Left ventricle myocardium superior (tissue), 1 donor: ENCODE measurements around the gene UBXN2A. TPM values are rescaled to one million over a fixed set of nuclear protein-coding genes. Genes with fewer than 3 reads are reported as not detected.
"Not testable (repeated sequence)": the region's sequence is repeated elsewhere in the genome, so short reads cannot be mapped to it uniquely, and the experiment has no call there.

Source experiments
- ATAC-seq: fragments of 200-7000 bp; cut with Tn5 transposase; one replicate; pipeline ENCODE4 v1.9.1; 2020; ENCODE audit warnings: mild to moderate bottlenecking, moderate library complexity
- DNase-seq: peaks from one replicate; pipeline ENCODE4 v3.0.0-alpha.2; 2020
- intact Hi-C: fragments of 100-400 bp; cut with micrococcal nuclease; formaldehyde crosslinking; loops from one replicate; pipeline ENCODE4 v1.11.0; 2022
- total RNA-seq: library from RNA; stranded (reverse); fragmentation: NEBNext Ultra II Directional; extraction: Animal tissue kit (Norgen Biotek cat#: 25700); gene quantifications from one replicate; pipeline ENCODE4 v1.2.1, GENCODE V29; 2021
- donor health status: DM: no; HTN: yes; CAD: no; lungs with severe emphysema.

UBXN2A gene
- total RNA-seq, 1 donor from 2014 or later = 20.5 TPM

GRCh38 chr2:24024996-24025663 lies 84.9 kb downstream of the UBXN2A start:
- DNase-seq (no peak), ATAC-seq (no peak)
- intact Hi-C loops = no loop called here

- intact Hi-C loops = no loop called here
- ATAC-seq = no peak
- no peak for DNase-seq
These were observed 86.0 kb downstream of the UBXN2A start for GRCh38 chr2:24026233-24026632.

GRCh38 chr2:24038786-24039499 lies 98.7 kb downstream of the UBXN2A start:
- DNase-seq (no peak), ATAC-seq (no peak)
- intact Hi-C loops = no loop called here

- intact Hi-C loops = no loop called here
- ATAC-seq (no peak), DNase-seq (no peak)
These were observed 100.2 kb downstream of the UBXN2A start for GRCh38 chr2:24040511-24040910.

GRCh38 chr2:24043133-24043532 lies 102.9 kb downstream of the UBXN2A start:
- DNase-seq, ATAC-seq, intact Hi-C loops: not testable (repeated sequence)

GRCh38 chr2:24045511-24046508 lies 105.5 kb downstream of the UBXN2A start:
- ATAC-seq = no peak
- intact Hi-C loops = no loop called here
- DNase-seq = no peak

GRCh38 chr2:24046599-24046929 lies 106.3 kb downstream of the UBXN2A start:
- intact Hi-C loops = no loop called here
- no peak for ATAC-seq

GRCh38 chr2:24046930-24047702 lies 106.9 kb downstream of the UBXN2A start, which contains the start of gene WDCP:
WDCP (minus strand) TSS chr2:24047391; CDS start chr2:24039494, 7,897 bp downstream.
- ATAC-seq = peak; percentile 99

More at GRCh38 chr2:24046599-24046929, 106.3 kb downstream of the UBXN2A start:
- no peak for DNase-seq

GRCh38 chr2:24047703-24048033 lies 107.4 kb downstream of the UBXN2A start:
- no peak for ATAC-seq
- intact Hi-C loops = no loop called here

More at GRCh38 chr2:24046930-24047702, 106.9 kb downstream of the UBXN2A start, which contains the start of gene WDCP:
- intact Hi-C loops = no loop called here
- DNase-seq = peak; percentile 94

GRCh38 chr2:24048769-24049484 lies 108.7 kb downstream of the UBXN2A start:
- intact Hi-C loops = no loop called here
- ATAC-seq (no peak), DNase-seq (no peak)

More at GRCh38 chr2:24047703-24048033, 107.4 kb downstream of the UBXN2A start:
- DNase-seq = no peak

GRCh38 chr2:24049485-24050021 lies 109.3 kb downstream of the UBXN2A start, which contains the start of gene FKBP1B:
FKBP1B (plus strand) TSS chr2:24049741; CDS start chr2:24049850, 109 bp downstream.
- intact Hi-C loops = no loop called here
- peak; percentile 63 for ATAC-seq
- DNase-seq = peak; percentile 75

- intact Hi-C loops = no loop called here
- DNase-seq = peak; percentile 54
- peak; percentile 16 for ATAC-seq
These were observed 110.0 kb downstream of the UBXN2A start for GRCh38 chr2:24050041-24050979.

- ATAC-seq = no peak
- no peak for DNase-seq
These were observed 111.6 kb downstream of the UBXN2A start for GRCh38 chr2:24051833-24052232.

GRCh38 chr2:24052951-24053350 lies 112.7 kb downstream of the UBXN2A start:
- no peak for ATAC-seq
- intact Hi-C loops = no loop called here
- DNase-seq = no peak

More at GRCh38 chr2:24051833-24052232, 111.6 kb downstream of the UBXN2A start:
- intact Hi-C loops = no loop called here
